Mesendoderm (in vitro differentiated cells): ENCODE data around the gene FN3K.

ENCODE experiments used
- DNase-seq: peaks from one replicate; pipeline ENCODE4 v3.0.0; 2013
- H2AK5ac ChIP-seq: 2 replicates; pipeline ENCODE4 v1.6.1; 2013; ENCODE audit warnings: low read length, inconsistent platforms
- H2BK120ac ChIP-seq: 2 replicates; pipeline ENCODE4 v1.6.1; 2013; ENCODE audit warnings: low read depth, mild to moderate bottlenecking, low read length, moderate library complexity, mixed read lengths
- H2BK15ac ChIP-seq: replicated peaks from 2 replicates; pipeline ENCODE4 v1.6.1; 2013; ENCODE audit warnings: low read depth, mild to moderate bottlenecking, moderate library complexity
- H2BK5ac ChIP-seq: 2 replicates; pipeline ENCODE4 v1.6.1; 2013; ENCODE audit warnings: low read length, inconsistent platforms
- H3K18ac ChIP-seq: 2 replicates; pipeline ENCODE4 v1.6.1; 2013; ENCODE audit warnings: mild to moderate bottlenecking, low read length, mixed read lengths
- H3K23ac ChIP-seq: one replicate; pipeline ENCODE4 v1.6.1; 2013; ENCODE audit warnings: low read length
- H3K27ac ChIP-seq: 2 replicates; pipeline ENCODE4 v1.5.1; 2013; ENCODE audit warnings: low read depth, mild to moderate bottlenecking, inconsistent platforms, low read length, moderate library complexity
- H3K27me3 ChIP-seq: 2 replicates; pipeline ENCODE4 v1.6.1; 2013; ENCODE audit warnings: low read length, control low read depth, mild to moderate bottlenecking, inconsistent platforms; ENCODE audit not compliant: insufficient read depth, poor library complexity
- H3K36me3 ChIP-seq: 2 replicates; pipeline ENCODE4 v1.6.1; 2013; ENCODE audit warnings: low read length, inconsistent platforms; ENCODE audit not compliant: control insufficient read depth, insufficient read depth
- H3K4ac ChIP-seq: one replicate; pipeline ENCODE4 v1.6.1; 2013; ENCODE audit warnings: low read depth, mild to moderate bottlenecking, low read length, moderate library complexity
- H3K4me1 ChIP-seq: 2 replicates; pipeline ENCODE4 v1.6.1; 2013; ENCODE audit warnings: low read depth, low read length, inconsistent platforms; ENCODE audit not compliant: control insufficient read depth
- H3K4me2 ChIP-seq: 2 replicates; pipeline ENCODE4 v1.6.1; 2013; ENCODE audit warnings: low read length
- H3K4me3 ChIP-seq: 2 replicates; pipeline ENCODE4 v1.5.1; 2013; ENCODE audit warnings: mild to moderate bottlenecking, low read length
- H3K56ac ChIP-seq: one replicate; pipeline ENCODE4 v1.6.1; 2013; ENCODE audit warnings: low read length
- H3K79me1 ChIP-seq: 2 replicates; pipeline ENCODE4 v1.6.1; 2013; ENCODE audit warnings: low read length, inconsistent platforms
- H3K79me2 ChIP-seq: 2 replicates; pipeline ENCODE4 v1.6.1; 2013; ENCODE audit warnings: mild to moderate bottlenecking, low read length; ENCODE audit not compliant: control insufficient read depth, insufficient read depth
- H3K9ac ChIP-seq: 2 replicates; pipeline ENCODE4 v1.6.1; 2013; ENCODE audit warnings: low read length, inconsistent platforms
- H4K5ac ChIP-seq: one replicate; pipeline ENCODE4 v1.6.1; 2013; ENCODE audit warnings: low read length
- H4K8ac ChIP-seq: one replicate; pipeline ENCODE4 v1.6.1; 2013; ENCODE audit warnings: low read depth, mild to moderate bottlenecking, control low read depth, low read length, moderate library complexity
- WGBS: extraction: QIAGEN DNeasy Blood & Tissue Kit; methylation state at CpG from one replicate; pipeline ENCODE4 v1.1.7; 2013; ENCODE audit warnings: low lambda C conversion rate, missing lambda C conversion rate; ENCODE audit not compliant: insufficient coverage; ENCODE audit errors: extremely low coverage; 5-methylcytosine and 5-hydroxymethylcytosine counted together

Gene FN3K

GRCh38 chr17:82726427-82726826 lies 9.0 kb upstream of the FN3K start:
- no peak overlapping the region for H2BK5ac ChIP-seq
- H2AK5ac ChIP-seq = no peak overlapping the region
- no peak overlapping the region for H3K4ac ChIP-seq
- no peak overlapping the region for H3K4me3 ChIP-seq
- H3K23ac ChIP-seq = no peak overlapping the region
- WGBS = no CpG with 5 or more reads among the region's 10 CpGs
- H3K56ac ChIP-seq = no peak overlapping the region
- no peaks in the 10 kb centered on the region for H3K79me2 ChIP-seq
- no peak overlapping the region for H4K8ac ChIP-seq
- no peak overlapping the region for H3K18ac ChIP-seq
- H3K9ac ChIP-seq = no peak overlapping the region
- no peaks in the 10 kb centered on the region for H3K36me3 ChIP-seq
- H3K79me1 ChIP-seq = no peaks in the 10 kb centered on the region
- H3K27me3 ChIP-seq = no peaks in the 10 kb centered on the region
- H3K4me1 ChIP-seq = no peaks in the 10 kb centered on the region
- H2BK120ac ChIP-seq = no peak overlapping the region
- no peak for DNase-seq
- H3K27ac ChIP-seq = no peak overlapping the region
- no peak overlapping the region for H2BK15ac ChIP-seq
- H4K5ac ChIP-seq = no peak overlapping the region
- no peak overlapping the region for H3K4me2 ChIP-seq

DNA sequence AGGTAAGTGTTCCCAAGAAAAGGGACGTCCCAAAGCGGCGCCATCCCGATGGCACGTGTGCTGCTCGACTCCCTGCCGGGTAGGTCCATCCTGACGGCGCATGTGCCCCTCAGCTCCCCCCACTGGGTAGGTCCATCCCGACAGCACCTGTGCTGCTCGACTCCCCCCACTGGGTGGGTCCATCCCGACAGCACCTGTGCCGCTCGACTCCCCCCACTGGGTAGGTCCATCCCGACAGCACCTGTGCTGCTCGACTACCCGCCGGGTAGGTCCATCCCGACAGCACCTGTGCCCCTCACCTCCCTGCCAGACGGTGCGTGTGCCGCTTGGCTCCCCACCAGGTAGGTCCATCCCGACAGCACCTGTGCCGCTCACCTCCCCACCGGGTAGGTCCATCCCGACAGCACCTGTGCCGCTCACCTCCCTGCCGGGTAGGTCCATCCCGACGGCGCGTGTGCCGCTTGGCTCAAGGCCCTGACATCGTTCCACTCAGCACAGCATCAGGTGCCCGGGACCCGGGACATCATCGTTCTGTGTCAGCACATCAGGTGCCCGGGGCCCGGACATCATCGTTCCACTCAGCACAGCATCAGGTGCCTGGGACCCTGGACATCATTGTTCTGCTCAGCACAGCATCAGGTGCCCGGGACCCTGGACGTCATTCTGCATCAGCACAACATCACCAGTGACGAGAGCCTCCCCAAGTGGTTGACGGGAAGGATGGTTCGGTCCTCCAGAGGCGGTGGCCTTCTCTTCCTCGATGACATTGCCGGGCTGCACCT lies 5.7 kb upstream of the FN3K start:
- Histone ChIP-seq H3K27ac (no peak overlapping the region), H3K18ac (no peak overlapping the region), H2AK5ac (no peak overlapping the region), H2BK120ac (no peak overlapping the region), H3K36me3 (no peaks in the 10 kb centered on the region), H2BK5ac (no peak overlapping the region), H3K27me3 (no peaks in the 10 kb centered on the region), H3K4me2 (no peak overlapping the region), H4K8ac (no peak overlapping the region), H3K4ac (no peak overlapping the region), H3K4me3 (no peak overlapping the region), H3K56ac (no peak overlapping the region), H3K4me1 (no peaks in the 10 kb centered on the region), H3K9ac (no peak overlapping the region), H4K5ac (no peak overlapping the region), H2BK15ac (no peak overlapping the region), H3K79me1 (no peaks in the 10 kb centered on the region), H3K23ac (no peak overlapping the region), H3K79me2 (no peaks in the 10 kb centered on the region)
- DNase-seq = no peak
- no CpG with 5 or more reads among the region's 48 CpGs for WGBS

- Histone ChIP-seq H3K23ac (no peak overlapping the region), H2BK120ac (no peak overlapping the region), H2BK5ac (no peak overlapping the region), H3K36me3 (no peaks in the 10 kb centered on the region), H3K4me2 (no peak overlapping the region), H4K8ac (no peak overlapping the region), H2AK5ac (no peak overlapping the region), H3K4me3 (no peak overlapping the region), H3K9ac (no peak overlapping the region), H3K79me1 (no peaks in the 10 kb centered on the region), H3K18ac (no peak overlapping the region), H2BK15ac (no peak overlapping the region), H3K4ac (no peak overlapping the region), H3K27me3 (no peaks in the 10 kb centered on the region), H3K56ac (no peak overlapping the region), H3K27ac (no peak overlapping the region), H4K5ac (no peak overlapping the region), H3K4me1 (no peaks in the 10 kb centered on the region), H3K79me2 (no peaks in the 10 kb centered on the region)
- WGBS = no CpG with 5 or more reads among the region's 13 CpGs
- no peak for DNase-seq
These were observed 3.2 kb upstream of the FN3K start for GRCh38 chr17:82732118-82732743.

DNA sequence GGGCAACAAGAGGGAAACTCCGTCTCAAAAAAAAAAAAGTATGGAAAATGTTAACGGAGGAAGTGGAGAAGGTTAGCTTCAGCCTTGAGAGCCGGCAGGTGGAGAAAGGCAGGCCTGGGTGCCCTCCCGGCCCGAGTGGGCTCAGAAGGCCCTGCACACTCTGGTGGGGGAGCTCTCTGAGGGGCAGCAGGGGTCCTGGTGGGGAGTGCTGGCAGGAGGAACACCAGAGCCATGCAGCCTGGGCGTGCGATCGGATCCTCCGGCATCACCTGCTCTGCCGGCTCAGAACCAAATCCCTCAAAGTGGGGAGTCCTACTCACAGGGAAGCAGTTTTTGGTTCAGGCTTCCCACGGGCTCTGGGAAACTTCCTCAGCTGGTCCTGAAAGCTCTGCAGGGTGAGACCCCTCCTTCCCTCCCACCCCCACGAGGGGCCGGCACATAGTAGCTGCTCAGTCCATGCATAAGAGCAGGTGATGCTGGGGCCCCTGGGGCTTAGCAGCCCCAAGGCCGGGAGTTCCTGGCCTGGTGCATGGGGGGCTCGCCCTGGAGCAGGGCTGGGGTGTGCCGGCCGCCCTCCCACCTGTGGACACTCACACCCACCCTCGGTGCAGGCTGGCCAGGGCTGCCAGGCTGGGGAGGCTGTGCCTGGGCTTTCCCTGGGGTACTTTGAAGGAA lies 1.2 kb downstream of the FN3K start:
- Histone ChIP-seq H3K4me3 (no peak overlapping the region), H3K36me3 (peaks cover 2% of the 10 kb centered on the region)
- no CpG with 5 or more reads among the region's 18 CpGs for WGBS

GRCh38 chr17:82737967-82738877 lies 2.8 kb downstream of the FN3K start:
- Histone ChIP-seq H3K4me3 (no peak overlapping the region), H2AK5ac (no peak overlapping the region), H3K36me3 (peaks cover 2% of the 10 kb centered on the region), H2BK120ac (no peak overlapping the region), H2BK15ac (no peak overlapping the region), H3K23ac (no peak overlapping the region), H3K79me2 (no peaks in the 10 kb centered on the region), H3K18ac (no peak overlapping the region), H3K27ac (no peak overlapping the region), H2BK5ac (no peak overlapping the region), H3K4ac (no peak overlapping the region), H3K79me1 (no peaks in the 10 kb centered on the region), H3K27me3 (no peaks in the 10 kb centered on the region), H4K5ac (no peak overlapping the region), H3K4me2 (no peak overlapping the region), H4K8ac (no peak overlapping the region), H3K9ac (no peak overlapping the region), H3K4me1 (no peaks in the 10 kb centered on the region), H3K56ac (no peak overlapping the region)
- DNase-seq = no peak
- WGBS = no CpG with 5 or more reads among the region's 26 CpGs

More for the DNA sequence above, 1.2 kb downstream of the FN3K start:
- Histone ChIP-seq H2BK15ac (no peak overlapping the region), H3K18ac (no peak overlapping the region), H3K27ac (no peak overlapping the region), H2BK120ac (no peak overlapping the region), H4K8ac (no peak overlapping the region), H2AK5ac (no peak overlapping the region), H2BK5ac (no peak overlapping the region), H3K9ac (no peak overlapping the region), H3K23ac (no peak overlapping the region), H3K4me2 (no peak overlapping the region), H3K79me1 (no peaks in the 10 kb centered on the region), H3K27me3 (no peaks in the 10 kb centered on the region), H4K5ac (no peak overlapping the region), H3K79me2 (no peaks in the 10 kb centered on the region), H3K4ac (no peak overlapping the region), H3K4me1 (no peaks in the 10 kb centered on the region), H3K56ac (no peak overlapping the region)
- no peak for DNase-seq
